GM10847 (cell line): ENCODE data around the gene NPAS3.

ENCODE experiments used
- POLR2A ChIP-seq: IDR thresholded peaks from 2 replicates; pipeline ENCODE4 v1.6.1; 2011; ENCODE audit not compliant: insufficient read length; ENCODE audit errors: extremely low read depth

NPAS3 gene

DNA sequence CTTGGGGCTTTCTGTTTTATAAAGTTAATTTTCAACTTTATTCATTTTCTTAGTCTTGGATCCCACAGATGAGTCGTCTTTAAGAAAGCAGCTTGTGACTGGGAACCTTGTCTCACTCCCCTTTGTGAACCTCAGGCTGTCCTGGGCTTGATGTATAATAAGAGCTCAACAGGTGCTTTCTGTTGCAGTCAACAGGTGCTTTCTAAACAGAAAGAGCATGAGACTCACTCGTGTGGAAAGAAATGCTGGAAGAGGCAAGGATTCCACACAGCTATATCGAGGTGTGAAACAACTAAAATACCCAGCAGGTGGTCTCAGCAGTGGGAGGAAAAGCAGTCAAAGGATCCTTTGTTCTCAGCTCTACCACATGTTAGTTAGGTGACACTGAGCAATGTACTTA is 613.3 kb downstream of the NPAS3 start:
- no peak for TF ChIP-seq POLR2A

DNA sequence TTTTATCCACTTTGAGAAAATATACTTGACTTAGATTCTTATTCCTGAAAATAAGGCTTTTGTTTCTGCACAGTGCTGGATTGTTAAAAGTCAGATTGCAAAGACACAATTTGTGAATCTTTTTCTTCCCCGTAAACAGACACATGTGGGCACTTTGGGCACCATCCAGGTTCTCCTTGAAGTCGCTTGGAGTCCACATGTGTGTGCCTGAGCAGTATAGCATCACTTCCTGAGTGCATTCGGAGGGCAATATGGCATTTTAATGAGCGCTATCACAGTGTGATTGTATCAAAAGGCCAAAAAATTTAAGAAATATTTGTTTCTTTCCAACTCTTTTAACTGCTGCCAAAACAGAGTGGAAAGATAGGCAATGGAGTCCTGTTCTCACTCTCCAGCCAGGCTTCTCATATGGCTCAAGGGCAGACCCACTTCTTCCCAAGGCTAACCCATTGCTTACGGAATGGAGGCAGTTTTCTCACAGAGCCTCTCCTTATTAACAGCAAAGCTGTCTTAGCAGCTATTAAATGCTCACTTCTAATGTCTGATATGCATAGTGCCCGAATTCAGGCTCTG is 615.1 kb downstream of the NPAS3 start:
- TF ChIP-seq POLR2A: no peak

DNA sequence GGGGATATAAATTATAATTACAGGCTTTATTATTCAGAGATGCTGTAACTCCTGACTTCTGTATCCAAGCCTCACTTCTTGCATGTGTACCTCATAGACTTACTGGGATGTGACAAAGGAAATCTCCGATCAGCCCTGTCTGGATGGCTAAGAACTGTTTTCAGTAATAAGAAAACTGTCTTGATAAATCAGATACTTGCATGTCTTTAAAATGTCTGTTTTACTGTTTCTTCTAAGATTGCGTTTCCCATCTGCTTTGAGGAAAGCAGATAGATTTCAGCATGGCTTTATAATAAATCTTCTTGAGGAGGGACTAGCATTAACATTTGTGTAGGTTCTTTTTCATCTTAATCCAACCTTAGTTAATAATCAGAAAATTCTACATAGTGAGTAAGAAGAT is 616.3 kb downstream of the NPAS3 start:
- no peak for TF ChIP-seq POLR2A

DNA sequence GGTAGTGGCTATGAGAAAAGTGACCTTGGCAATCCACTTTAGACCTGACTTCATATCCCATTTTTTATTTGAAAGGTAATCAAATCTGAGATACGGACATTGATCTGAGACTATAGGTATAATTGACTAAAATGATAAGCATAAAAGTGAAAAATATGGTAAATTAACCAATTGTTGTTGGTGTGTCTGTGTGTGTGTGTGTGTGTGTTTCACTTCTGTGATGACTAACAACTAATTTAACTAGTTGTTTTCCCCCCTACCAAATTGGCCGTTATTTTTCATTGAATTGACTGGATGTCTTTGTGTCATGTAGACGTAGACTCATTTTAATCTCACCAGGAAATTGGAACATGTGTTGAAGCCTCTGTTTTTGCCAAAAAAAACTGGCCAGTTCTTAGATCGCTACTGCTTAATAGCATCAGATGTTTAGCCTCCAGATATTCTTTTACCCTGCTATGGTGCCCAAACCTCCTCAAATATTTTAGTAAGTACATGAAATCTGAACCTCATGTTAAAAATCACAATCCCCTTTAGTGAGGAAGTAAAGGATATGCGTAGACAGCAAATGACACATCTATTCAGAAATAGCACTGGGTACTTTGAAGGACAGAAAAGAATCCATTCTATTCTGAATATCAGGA is 617.2 kb downstream of the NPAS3 start:
- no peak for TF ChIP-seq POLR2A

DNA sequence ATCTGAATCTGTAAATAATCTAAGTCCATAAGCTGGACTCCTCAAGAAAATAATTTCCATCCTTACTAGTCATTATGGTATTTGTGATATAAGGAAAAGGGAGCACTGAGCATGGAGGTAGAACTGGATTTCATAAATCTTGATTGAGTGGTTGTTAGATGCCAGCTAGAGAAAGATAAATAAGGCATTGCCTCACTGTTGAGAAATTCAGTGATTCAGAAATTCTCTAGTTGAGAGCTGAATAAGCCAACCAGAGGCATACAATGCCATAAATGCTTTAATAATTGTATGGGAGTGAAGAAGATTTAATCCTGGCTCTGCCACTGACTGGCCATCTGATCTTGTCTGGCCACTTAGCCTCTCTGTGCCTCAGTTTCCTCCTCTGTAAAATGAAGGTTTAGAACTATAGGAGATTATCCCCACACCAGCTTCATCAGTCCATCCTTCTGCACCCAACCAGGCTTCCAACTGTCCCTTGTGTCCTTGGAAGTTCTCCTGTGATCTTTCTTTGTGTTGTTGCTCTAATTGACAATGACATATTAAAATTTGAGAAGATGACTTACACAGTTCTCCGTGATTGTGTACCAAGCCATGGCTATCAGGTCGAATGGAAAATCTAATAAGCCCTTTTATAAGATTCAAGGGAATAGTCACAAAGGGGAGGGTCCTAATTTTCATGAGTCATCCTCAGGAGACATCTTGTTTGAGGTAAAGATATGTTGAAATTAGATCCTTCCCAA is 617.9 kb downstream of the NPAS3 start:
- no peak for TF ChIP-seq POLR2A

DNA sequence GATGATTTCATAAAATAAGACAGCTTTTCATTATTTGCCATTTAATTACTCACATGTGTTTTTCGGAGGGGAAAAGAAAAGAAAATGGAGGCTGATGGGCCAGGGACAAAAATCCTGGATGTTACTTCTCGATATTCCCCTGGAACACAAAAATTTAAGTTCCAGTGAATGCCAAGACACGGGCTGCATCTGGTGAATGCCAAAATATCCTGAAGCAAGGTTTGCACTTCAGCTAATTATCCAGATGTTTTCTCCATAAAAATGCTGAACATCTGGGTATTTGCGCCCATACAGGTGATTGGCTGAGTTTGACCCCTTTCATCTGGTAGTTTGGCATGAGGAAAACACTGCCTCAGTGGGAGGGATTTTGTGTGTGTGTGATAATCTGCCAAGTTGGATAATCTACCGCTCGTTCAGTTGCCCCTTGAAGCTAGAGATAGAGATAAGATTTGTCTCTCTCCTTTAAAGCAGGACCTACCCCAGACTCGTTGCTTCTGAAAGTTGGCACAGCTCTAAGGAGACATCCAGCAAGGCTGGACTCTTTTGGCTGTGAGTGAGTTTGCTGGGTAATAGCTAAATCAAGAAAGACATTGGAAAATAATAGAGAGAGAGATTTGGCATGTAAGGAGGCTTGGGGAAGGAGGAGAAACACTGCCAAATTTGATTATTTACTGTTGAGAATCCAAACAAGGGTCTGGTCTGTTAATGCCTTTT is 622.2 kb downstream of the NPAS3 start:
- TF ChIP-seq POLR2A: no peak

DNA sequence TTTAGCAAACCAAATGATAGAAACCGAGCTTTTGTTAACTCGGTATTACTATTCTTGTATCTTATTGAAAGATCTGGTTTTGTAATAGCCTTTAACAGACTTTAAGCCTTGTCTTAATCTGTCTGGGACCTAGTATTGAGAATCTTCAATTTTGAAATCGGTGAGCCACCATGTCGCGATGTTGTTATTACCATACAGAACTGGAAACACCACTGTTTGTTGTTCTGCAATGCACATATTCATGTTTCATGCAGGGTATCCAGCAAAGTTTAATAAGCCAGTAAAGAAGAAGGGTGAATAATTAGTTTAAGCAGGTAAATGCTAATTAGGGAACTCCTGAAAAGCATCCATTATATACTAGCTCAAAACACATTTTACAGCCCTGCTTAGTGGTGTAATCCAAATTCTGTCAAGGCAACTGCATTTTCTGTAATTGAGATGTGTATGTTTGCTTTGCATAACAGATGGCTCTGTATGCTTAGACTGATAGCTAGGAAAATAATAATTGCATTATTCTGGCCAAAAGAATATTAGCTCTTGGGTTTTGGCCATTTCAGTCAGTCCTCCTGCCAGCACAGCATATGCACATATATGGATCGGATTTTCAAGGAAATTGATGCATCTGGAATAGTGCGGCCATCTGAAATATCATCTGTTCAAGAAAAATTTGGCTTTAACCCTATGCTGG is 623.0 kb downstream of the NPAS3 start:
- no peak for TF ChIP-seq POLR2A

DNA sequence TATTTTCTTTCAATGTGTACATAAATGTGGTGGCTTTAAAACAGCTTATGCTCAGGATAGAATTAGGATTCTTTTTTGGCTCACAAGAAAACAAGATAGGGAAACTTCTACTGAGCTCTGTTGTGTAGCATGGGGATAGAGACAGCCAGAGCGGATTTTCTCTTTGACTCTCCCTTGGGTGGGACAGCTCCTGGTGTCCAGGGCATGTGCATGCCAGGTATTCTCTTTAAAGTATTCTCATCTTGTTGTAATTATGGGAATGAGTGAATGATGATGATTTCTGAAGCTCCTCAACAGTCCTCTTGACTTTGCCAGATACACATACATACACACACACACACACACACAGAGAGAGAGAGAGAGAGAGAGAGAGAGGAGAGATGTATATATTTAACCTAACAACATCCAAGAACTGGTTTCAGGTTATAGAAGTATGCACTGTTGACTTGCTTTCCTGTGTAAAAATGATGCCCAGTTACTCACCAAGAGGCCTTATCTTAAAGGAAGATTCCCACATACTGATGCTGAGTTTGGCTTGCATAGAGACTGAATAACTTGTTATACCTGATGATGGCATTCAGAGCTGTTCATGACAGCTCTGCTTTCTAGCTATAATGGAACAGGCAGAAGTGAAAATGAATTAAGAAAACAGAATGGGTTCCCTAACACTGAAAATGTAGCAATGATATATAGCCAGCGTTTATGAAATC is 624.7 kb downstream of the NPAS3 start:
- TF ChIP-seq POLR2A: no peak

DNA sequence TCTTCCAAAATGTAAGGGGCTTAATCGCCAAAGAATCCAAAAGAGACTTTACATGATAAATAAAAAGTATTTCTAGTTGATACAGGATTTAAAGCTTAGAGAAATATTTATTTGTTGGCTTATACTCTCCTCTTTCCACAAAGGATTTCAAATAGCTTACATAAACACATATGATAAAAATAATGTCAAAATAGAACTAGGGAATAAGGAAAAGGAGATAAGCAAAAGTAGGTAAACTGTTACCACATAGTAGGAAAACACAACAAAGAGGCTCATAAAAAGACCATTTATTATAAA is 625.2 kb downstream of the NPAS3 start:
- no peak for TF ChIP-seq POLR2A

DNA sequence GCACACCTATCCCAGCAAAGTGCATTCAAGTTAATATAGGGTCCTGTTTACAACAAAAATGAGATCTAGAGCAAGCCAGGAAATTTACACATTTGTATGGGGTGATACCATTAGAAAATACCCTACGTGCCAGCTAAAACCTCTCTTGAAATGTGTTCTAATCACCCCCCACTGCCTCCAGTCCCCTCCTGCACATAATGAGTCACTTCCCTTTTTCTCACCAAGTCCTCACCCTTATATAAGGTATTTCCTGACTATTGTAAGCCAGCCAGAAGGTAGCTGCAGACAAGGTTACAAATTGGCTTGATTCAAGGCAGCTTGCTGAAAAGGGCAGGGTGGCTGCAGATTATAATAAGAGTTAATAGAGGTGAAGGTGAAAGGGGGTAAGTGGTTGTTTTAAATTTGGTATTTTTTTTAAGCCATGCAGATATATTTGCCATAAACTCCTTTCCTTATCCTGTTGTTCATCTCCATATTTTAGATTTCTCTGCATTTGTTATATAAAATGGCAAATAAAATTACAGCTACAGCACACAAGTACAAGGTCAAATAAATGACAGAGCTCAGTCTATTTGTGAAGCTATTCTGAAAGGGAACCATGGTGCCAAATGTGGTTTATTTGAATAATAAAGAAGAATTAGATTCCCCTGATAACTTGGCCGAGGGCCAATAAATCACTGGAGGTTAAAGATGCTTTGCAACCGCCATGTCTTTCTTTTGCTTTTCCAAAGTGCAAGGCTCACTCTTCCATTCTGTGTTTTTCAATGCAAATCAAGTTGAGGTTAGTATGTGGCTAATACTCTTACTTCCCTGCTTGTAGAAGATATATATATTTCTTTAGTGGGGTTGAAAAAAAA is 626.3 kb downstream of the NPAS3 start:
- TF ChIP-seq POLR2A: no peak

DNA sequence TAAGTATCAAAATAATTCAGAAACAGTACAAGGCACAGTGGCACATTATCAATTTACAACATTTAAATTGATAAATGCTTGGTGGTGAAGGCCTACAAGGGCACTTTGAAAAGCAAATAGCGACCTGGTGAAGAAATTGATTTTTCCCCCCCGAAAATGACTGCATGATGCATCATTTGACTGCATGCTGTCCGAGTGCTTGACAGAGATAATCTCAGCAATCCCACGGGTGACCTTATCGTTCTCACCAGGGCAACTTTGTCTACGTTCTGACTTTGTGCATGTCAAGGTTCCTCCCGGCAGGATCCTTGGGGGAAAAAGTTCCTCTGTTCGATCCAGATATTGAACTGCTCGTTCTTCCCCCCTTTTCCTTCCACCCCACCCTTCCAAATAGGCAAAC is 627.4 kb downstream of the NPAS3 start:
- no peak for TF ChIP-seq POLR2A

DNA sequence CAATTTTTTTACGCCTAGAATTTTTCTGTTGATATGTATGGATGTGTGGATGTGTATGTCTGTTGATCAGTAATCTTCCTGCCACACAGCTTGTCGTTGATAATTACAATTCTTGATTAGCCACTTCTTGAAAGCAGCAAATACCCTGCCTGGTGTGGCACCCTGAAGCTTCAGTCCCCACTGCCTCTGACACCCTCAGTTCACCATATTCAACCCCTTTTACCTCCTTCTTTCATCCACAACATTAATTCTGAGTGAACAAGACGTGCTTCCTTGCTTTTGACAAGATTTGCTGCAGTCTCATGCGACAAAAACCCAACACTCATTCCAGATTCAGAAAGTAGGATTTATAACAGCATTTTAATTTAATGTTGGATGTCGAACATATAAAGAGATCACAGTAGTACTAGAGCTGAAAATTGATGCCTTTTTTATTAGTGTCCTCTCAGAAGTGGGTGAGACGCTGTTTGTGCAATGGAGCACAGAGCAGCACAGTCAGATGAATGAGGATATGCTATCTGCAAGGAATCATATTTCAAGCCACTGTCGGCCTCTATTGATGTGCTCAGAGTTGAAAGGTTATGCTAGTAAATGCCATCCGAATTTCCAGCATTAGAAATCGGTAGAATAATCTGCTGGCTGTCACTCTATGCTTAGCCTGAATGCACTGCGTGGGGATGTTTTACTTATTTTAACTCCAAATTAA is 628.5 kb downstream of the NPAS3 start:
- TF ChIP-seq POLR2A: no peak

DNA sequence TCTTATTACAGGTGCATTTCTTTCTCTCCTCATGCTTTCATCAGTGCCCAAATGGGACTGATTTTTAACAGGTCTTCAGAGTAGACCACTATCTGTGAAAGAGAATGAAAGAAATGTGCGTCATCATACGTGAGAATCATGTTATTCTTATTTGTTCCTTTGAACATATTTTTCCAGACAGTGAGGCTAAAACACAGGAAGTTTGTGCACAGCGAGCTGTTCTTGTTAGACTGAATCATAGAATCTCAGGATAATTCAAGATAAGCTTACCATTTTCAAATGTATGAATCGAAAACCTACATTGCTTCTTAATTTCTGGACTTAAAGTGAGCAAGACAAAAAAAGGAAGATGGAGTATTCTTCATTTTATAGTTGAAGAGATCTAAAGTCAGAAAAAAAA is 629.1 kb downstream of the NPAS3 start:
- no peak for TF ChIP-seq POLR2A
